ENCODE measurements around the gene PLCL2. TPM values are rescaled to one million over a fixed set of nuclear protein-coding genes. Genes with fewer than 3 reads are reported as not detected.

Gene PLCL2
- total RNA-seq, 4 donors from 2014 or later = 0.95 to 4.8 (median 2.2) TPM

- no peaks in the 10 kb centered on the region for H3K27me3 ChIP-seq
- no peak for DNase-seq
- intact Hi-C loops (cut with DNase I) = no loop called here
- no peak overlapping the region for H3K4me3 ChIP-seq
- H3K36me3 ChIP-seq = no peaks in the 10 kb centered on the region
- H3K9me3 ChIP-seq = no peaks in the 10 kb centered on the region
- WGBS, 2 donors = 74 to 82% methylated on average over 3 to 4 of the region's 5 CpGs
- TF ChIP-seq POLR2A (IDR thresholded peaks at IDR 0.05) (no peak), CTCF (IDR thresholded peaks at IDR 0.05) (no peak)
- H3K4me1 ChIP-seq = no peaks in the 10 kb centered on the region
- H3K27ac ChIP-seq = no peak overlapping the region
Measured at GRCh38 chr3:17137321-17137826, 252.6 kb downstream of the PLCL2 start.

GRCh38 chr3:17138246-17139039 lies 253.7 kb downstream of the PLCL2 start:
- intact Hi-C loops (cut with DNase I) = no loop called here
- WGBS, 2 donors = 71 to 84% methylated on average over 6 to 7 of the region's 7 CpGs

More at GRCh38 chr3:17138246-17139039, 253.7 kb downstream of the PLCL2 start:
- Histone ChIP-seq H3K4me1 (no peaks in the 10 kb centered on the region), H3K9me3 (no peaks in the 10 kb centered on the region), H3K27ac (no peak overlapping the region), H3K36me3 (no peaks in the 10 kb centered on the region), H3K4me3 (no peak overlapping the region), H3K27me3 (no peaks in the 10 kb centered on the region)
- TF ChIP-seq POLR2A (IDR thresholded peaks at IDR 0.05) (no peak), CTCF (IDR thresholded peaks at IDR 0.05) (no peak)
- no peak for DNase-seq
